ENCODE data around the gene CSTPP1.
A peak's percentile ranks its signal among the peaks of the same experiment; 100 is the strongest.

The CSTPP1 gene

GRCh38 chr11:47051217-47051616 lies 114.7 kb downstream of the CSTPP1 start:
- Mint-ChIP-seq H3K9me3 (no peaks in the 10 kb centered on the region), H3K27ac (ENCODE audit: low read depth) (no peak overlapping the region), H3K36me3 (ENCODE audit: insufficient read depth) (peaks cover 5% of the 10 kb centered on the region), H3K4me3 (no peak overlapping the region), H3K4me1 (no peaks in the 10 kb centered on the region), H3K27me3 (no peaks in the 10 kb centered on the region)
- DNase-seq (ENCODE audit: low spot score in 2 of 2), result no peak
- ATAC-seq (replicated peaks; ENCODE audit: extremely low read depth, poor library complexity, severe bottlenecking), result no peak

- Mint-ChIP-seq H3K27me3 (no peaks in the 10 kb centered on the region), H3K4me3 (no peak overlapping the region), H3K9me3 (no peaks in the 10 kb centered on the region), H3K36me3 (ENCODE audit: insufficient read depth) (peaks cover 5% of the 10 kb centered on the region), H3K27ac (ENCODE audit: low read depth) (no peak overlapping the region), H3K4me1 (no peaks in the 10 kb centered on the region)
- no peak for DNase-seq (ENCODE audit: low spot score in 2 of 2)
- no peak for ATAC-seq (replicated peaks; ENCODE audit: extremely low read depth, poor library complexity, severe bottlenecking)
Observed at GRCh38 chr11:47052165-47052564, 115.6 kb downstream of the CSTPP1 start.

DNA sequence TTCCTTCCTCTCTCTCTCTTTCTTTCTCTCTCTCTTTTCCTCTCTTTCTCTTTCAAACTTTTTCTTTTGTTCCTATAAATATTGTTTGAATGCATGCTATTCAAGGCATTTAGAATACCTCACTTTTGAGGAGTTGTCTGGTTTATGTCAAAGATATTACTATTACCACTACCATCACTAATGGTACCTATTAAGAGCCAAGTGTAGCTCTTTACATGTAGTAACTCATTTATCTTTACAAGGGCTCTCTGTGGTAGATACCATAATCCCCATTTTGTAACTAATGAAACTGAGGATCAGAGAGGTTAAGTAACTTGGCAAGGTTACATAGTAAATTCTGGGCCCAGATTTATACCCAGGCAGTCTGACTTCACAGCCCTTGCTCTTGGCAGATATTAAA lies 116.0 kb downstream of the CSTPP1 start:
- H3K27me3 Mint-ChIP-seq, result no peaks in the 10 kb centered on the region
- no peaks in the 10 kb centered on the region for H3K4me1 Mint-ChIP-seq
- DNase-seq (ENCODE audit: low spot score in 2 of 2), result no peak
- no peaks in the 10 kb centered on the region for H3K9me3 Mint-ChIP-seq
- peaks cover 5% of the 10 kb centered on the region for H3K36me3 Mint-ChIP-seq (ENCODE audit: insufficient read depth)
- ATAC-seq (replicated peaks; ENCODE audit: extremely low read depth, poor library complexity, severe bottlenecking), result no peak
- no peak overlapping the region for H3K27ac Mint-ChIP-seq (ENCODE audit: low read depth)
- no peak overlapping the region for H3K4me3 Mint-ChIP-seq

- Mint-ChIP-seq H3K4me1 (no peaks in the 10 kb centered on the region), H3K36me3 (ENCODE audit: insufficient read depth) (peaks cover 5% of the 10 kb centered on the region), H3K27ac (ENCODE audit: low read depth) (no peak overlapping the region), H3K9me3 (no peaks in the 10 kb centered on the region), H3K27me3 (no peaks in the 10 kb centered on the region), H3K4me3 (no peak overlapping the region)
- DNase-seq (ENCODE audit: low spot score in 2 of 2) (no peak), ATAC-seq (replicated peaks; ENCODE audit: extremely low read depth, poor library complexity, severe bottlenecking) (no peak)
Observed at GRCh38 chr11:47055534-47055933, 119.0 kb downstream of the CSTPP1 start.

DNA sequence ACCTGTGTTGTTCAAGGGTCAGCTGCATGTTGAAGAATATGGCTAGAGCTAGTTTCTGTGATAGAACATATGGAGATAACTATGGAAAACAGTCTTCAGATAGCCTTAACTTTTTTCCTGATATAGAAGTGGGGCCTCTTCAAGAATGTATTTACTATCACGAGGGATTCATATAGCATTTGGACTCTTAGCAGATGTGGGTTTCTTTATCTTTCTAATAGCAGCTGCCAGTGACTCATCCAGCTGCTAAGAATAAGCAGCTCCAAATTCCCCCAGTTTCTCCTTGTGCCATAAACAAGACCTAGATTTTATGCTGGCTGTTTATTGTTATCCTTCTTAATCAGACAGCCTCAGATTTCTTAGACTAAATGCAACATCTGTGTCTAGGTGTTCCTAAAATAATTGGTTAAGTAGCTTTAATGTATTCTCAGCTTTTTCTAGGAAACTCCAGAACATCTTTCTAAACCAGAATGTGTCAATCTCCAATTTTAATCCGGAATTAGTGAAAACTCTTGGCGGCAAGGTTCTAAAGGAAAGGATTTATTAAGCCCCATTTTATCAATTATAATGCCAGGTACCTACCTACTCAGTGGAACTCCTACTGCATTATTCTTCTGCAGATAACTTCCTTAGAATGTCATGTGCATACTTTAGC lies 119.8 kb downstream of the CSTPP1 start:
- Mint-ChIP-seq H3K9me3 (no peaks in the 10 kb centered on the region), H3K4me3 (no peak overlapping the region), H3K4me1 (no peaks in the 10 kb centered on the region), H3K36me3 (ENCODE audit: insufficient read depth) (peaks cover 5% of the 10 kb centered on the region), H3K27ac (ENCODE audit: low read depth) (no peak overlapping the region), H3K27me3 (no peaks in the 10 kb centered on the region)
- ATAC-seq (replicated peaks; ENCODE audit: extremely low read depth, poor library complexity, severe bottlenecking), result no peak
- no peak for DNase-seq (ENCODE audit: low spot score in 2 of 2)

DNA sequence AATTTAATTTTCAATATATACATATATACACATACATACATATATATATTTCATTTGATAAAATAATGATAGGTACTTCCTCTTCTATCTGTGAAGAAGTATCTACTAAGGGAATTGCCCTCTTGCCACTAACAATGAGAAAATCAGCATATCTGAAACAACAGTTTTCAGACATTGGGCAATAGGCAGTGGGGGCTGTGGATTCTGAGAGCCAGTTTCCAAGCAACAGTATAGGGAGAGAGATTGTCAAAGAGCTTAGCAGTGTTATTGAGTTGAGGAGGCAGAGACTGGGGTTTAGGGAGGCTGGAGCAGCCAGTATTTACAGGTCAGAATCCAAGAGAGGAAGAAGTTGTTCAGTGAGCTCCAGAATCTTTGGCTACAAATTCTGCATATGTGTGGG lies 120.8 kb downstream of the CSTPP1 start:
- Mint-ChIP-seq H3K4me1 (no peaks in the 10 kb centered on the region), H3K4me3 (no peak overlapping the region), H3K36me3 (ENCODE audit: insufficient read depth) (peaks cover 5% of the 10 kb centered on the region), H3K27me3 (no peaks in the 10 kb centered on the region), H3K9me3 (no peaks in the 10 kb centered on the region), H3K27ac (ENCODE audit: low read depth) (no peak overlapping the region)
- ATAC-seq (replicated peaks; ENCODE audit: extremely low read depth, poor library complexity, severe bottlenecking) (no peak), DNase-seq (ENCODE audit: low spot score in 2 of 2) (no peak)

DNA sequence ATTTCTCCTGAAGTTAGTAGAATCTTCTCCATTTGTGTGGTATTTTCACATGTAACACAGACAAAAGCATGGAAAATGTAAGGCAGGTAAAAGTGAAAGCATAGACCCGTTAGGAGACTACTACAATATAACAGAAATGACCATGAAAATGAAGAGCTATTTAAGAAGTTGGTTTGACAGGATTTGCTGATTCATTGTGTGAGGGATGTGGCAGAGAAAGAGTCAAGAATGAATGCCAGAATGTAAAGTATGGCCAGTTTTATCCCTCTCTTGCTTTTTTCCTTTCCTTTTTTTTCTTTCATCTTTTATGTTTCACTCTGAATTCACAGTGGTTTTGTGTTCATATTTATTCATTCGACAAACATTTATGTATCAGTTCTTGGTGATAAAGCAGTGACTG lies 124.2 kb downstream of the CSTPP1 start:
- no peak for ATAC-seq (replicated peaks; ENCODE audit: extremely low read depth, poor library complexity, severe bottlenecking)
- Mint-ChIP-seq H3K36me3 (ENCODE audit: insufficient read depth) (no peaks in the 10 kb centered on the region), H3K9me3 (no peaks in the 10 kb centered on the region), H3K27ac (ENCODE audit: low read depth) (no peak overlapping the region), H3K4me3 (no peak overlapping the region), H3K4me1 (no peaks in the 10 kb centered on the region), H3K27me3 (no peaks in the 10 kb centered on the region)
- DNase-seq (ENCODE audit: low spot score in 2 of 2), result no peak

- no peaks in the 10 kb centered on the region for H3K4me1 Mint-ChIP-seq
- no peak overlapping the region for H3K4me3 Mint-ChIP-seq
- H3K27me3 Mint-ChIP-seq, result no peaks in the 10 kb centered on the region
- DNase-seq (ENCODE audit: low spot score in 2 of 2), result no peak
- ATAC-seq (replicated peaks; ENCODE audit: extremely low read depth, poor library complexity, severe bottlenecking), result no peak
- H3K27ac Mint-ChIP-seq (ENCODE audit: low read depth), result peak overlapping the region; percentile 39
- no peaks in the 10 kb centered on the region for H3K9me3 Mint-ChIP-seq
- no peaks in the 10 kb centered on the region for H3K36me3 Mint-ChIP-seq (ENCODE audit: insufficient read depth)
Observed at GRCh38 chr11:47061429-47062178, 125.0 kb downstream of the CSTPP1 start.

DNA sequence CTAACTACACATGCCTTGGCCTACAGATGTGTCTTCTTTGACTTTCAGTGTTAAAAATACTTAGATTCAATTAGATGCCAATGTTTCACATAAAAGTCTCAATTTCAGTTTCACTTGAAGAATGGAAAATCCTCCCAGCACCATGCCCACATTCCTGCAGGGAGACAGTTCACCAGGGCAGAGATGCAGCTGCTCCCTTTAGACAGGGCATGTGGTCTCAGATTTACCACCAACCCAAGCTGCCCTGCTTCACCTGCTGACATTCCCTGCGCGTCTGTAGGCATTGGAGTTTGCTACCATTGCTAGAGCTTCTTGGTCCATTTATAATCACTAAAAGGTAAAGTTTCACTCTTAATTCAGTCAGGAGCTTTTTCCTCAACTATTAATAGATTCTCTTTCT lies 126.2 kb downstream of the CSTPP1 start:
- Mint-ChIP-seq H3K36me3 (ENCODE audit: insufficient read depth) (peaks cover 2% of the 10 kb centered on the region), H3K27ac (ENCODE audit: low read depth) (no peak overlapping the region), H3K9me3 (no peaks in the 10 kb centered on the region), H3K4me3 (no peak overlapping the region), H3K4me1 (no peaks in the 10 kb centered on the region), H3K27me3 (no peaks in the 10 kb centered on the region)
- no peak for ATAC-seq (replicated peaks; ENCODE audit: extremely low read depth, poor library complexity, severe bottlenecking)
- no peak for DNase-seq (ENCODE audit: low spot score in 2 of 2)

GRCh38 chr11:47067401-47067800 lies 130.8 kb downstream of the CSTPP1 start:
- no peak overlapping the region for H3K4me3 Mint-ChIP-seq
- no peaks in the 10 kb centered on the region for H3K9me3 Mint-ChIP-seq
- no peaks in the 10 kb centered on the region for H3K4me1 Mint-ChIP-seq
- ATAC-seq (replicated peaks; ENCODE audit: extremely low read depth, poor library complexity, severe bottlenecking) (no peak), DNase-seq (ENCODE audit: low spot score in 2 of 2) (no peak)
- no peaks in the 10 kb centered on the region for H3K27me3 Mint-ChIP-seq
- H3K27ac Mint-ChIP-seq (ENCODE audit: low read depth), result no peak overlapping the region
- H3K36me3 Mint-ChIP-seq (ENCODE audit: insufficient read depth), result peaks cover 2% of the 10 kb centered on the region

DNA sequence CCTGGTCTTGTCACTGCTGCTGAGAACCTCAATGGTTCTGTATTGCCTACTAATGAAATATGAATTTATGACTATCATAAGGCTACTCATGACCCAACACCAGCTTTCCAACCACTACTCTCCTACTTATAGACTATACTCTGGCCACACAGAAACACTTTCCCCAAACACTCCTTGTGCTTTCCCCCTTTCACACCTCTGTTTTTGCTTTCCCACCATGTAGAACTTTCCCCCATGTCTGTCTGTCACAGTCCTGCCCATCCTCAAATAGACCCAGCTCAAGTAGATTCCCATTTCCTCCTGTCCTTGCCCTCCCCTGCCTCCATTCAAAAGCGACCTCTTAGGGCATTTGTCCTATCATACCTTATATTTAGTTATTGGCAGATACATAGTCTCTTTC lies 134.2 kb downstream of the CSTPP1 start:
- no peaks in the 10 kb centered on the region for H3K9me3 Mint-ChIP-seq
- H3K4me3 Mint-ChIP-seq, result no peak overlapping the region
- no peaks in the 10 kb centered on the region for H3K27me3 Mint-ChIP-seq
- no peak for ATAC-seq (replicated peaks; ENCODE audit: extremely low read depth, poor library complexity, severe bottlenecking)
- H3K27ac Mint-ChIP-seq (ENCODE audit: low read depth), result no peak overlapping the region
- H3K36me3 Mint-ChIP-seq (ENCODE audit: insufficient read depth), result peaks cover 2% of the 10 kb centered on the region
- no peak for DNase-seq (ENCODE audit: low spot score in 2 of 2)
- no peaks in the 10 kb centered on the region for H3K4me1 Mint-ChIP-seq

GRCh38 chr11:47071341-47071740 lies 134.8 kb downstream of the CSTPP1 start:
- H3K4me3 Mint-ChIP-seq, result no peak overlapping the region
- H3K27ac Mint-ChIP-seq (ENCODE audit: low read depth), result no peak overlapping the region
- H3K36me3 Mint-ChIP-seq (ENCODE audit: insufficient read depth), result peaks cover 2% of the 10 kb centered on the region
- no peaks in the 10 kb centered on the region for H3K9me3 Mint-ChIP-seq
- DNase-seq (ENCODE audit: low spot score in 2 of 2), result no peak
- H3K4me1 Mint-ChIP-seq, result no peaks in the 10 kb centered on the region
- no peaks in the 10 kb centered on the region for H3K27me3 Mint-ChIP-seq
- no peak for ATAC-seq (replicated peaks; ENCODE audit: extremely low read depth, poor library complexity, severe bottlenecking)

DNA sequence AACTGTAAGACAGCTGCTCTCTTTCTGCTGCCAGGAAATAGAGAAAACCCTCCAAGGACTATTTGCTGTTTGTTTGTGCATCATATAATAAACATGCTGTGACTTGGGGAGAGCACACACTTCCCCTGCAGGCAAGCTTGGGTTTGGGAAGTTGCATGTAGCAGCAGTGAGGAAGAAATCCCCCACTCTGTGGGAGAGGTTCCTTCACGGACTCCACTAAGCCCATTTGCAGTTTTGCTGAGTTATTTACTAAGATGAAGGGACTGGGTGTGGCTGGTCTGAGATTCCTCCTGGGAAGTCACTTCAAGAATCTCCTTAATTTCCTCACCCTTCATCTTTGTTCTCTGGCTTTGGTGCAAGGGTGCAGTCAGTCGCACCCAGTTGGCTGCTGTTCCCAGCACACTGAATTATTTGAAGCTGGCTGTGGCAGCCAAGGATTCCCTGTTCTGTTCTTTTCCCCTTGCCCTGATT lies 135.3 kb downstream of the CSTPP1 start:
- peaks cover 2% of the 10 kb centered on the region for H3K36me3 Mint-ChIP-seq (ENCODE audit: insufficient read depth)
- no peaks in the 10 kb centered on the region for H3K27me3 Mint-ChIP-seq
- DNase-seq (ENCODE audit: low spot score in 2 of 2), result no peak
- no peaks in the 10 kb centered on the region for H3K4me1 Mint-ChIP-seq
- H3K9me3 Mint-ChIP-seq, result no peaks in the 10 kb centered on the region
- H3K27ac Mint-ChIP-seq (ENCODE audit: low read depth), result no peak overlapping the region
- H3K4me3 Mint-ChIP-seq, result no peak overlapping the region
- ATAC-seq (replicated peaks; ENCODE audit: extremely low read depth, poor library complexity, severe bottlenecking), result no peak

All from central memory CD8-positive, alpha-beta T cell (primary cell).